ENCODE measurements around the gene MTCL1.

MTCL1 gene

DNA sequence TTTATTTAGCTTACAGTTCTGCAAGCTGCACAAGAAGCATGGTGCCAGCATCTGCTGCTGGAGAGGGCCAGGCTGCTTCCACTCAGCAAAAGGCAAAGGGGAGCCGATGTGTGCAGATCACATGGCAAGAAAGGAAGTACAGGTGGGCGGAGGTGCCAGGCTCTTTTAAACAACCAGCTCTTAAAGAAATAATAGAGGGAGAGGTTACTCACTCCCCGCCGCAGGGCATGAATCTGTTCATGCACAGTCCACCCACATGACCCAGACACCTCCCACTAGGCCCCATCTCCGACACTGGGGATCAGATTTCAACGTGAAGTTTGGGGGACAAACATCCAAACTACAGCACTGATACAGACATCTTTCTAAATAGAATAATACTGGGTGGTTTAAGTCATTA lies 105.8 kb downstream of the MTCL1 start:
- no peak for DNase-seq (ENCODE audit: low read depth)

DNA sequence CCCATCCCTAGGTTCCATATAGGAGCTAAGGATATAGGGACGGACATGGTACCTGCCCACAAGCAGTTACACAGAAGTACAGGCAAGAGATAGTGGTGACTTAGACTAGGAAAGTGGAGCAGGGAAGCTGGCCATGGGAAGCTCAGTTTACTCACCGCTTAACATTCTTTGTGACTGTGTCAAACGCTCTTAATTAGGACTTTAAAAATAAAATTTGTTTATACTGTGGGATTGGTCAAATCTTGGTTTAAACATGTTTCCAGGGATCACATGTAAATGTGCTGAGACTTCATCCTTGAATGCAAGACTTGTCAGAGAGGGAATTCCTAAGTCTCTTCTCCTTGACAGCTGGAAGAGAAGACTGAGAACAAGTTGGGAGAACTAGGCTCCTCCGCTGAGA lies 107.3 kb downstream of the MTCL1 start:
- no peak for DNase-seq (ENCODE audit: low read depth)

DNA sequence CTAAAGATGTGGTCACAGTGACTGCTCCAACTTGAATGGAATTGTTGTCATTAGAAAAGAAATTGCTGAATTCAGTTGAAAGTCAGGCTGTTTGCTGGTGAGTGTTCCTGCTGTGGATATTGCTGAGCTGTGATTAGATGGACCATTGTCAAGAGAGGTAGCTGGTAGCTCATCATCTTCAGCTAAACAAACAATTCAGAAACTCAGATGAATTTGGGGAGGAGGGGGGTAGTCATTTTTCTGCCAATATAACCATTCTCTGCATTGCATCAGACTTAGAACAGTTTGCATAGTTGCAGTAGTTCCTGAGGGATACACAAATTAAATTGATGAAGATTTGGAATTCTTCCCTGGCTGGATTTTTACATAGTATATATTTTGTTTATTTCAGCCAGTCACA lies 108.3 kb downstream of the MTCL1 start:
- no peak for DNase-seq (ENCODE audit: low read depth)

DNA sequence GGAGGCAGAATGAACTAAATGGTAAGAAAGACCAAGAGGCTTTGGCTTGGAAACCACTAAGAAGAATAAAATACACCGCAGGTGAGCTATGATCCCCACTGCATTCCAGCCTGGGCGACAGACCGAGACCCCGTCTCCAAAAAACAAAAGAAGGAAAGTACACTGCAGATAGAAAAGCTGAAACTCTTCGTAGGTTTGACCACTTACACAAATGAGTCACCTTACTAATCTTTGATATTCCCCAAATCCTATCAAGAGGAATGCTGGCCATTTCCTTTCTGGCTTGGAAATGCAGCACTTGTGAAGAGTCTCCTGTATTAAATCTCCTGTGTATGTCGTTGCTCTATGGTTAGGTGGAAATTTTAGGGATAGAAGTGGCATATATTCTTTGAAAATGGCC lies 108.8 kb downstream of the MTCL1 start:
- no peak for DNase-seq (ENCODE audit: low read depth)

DNA sequence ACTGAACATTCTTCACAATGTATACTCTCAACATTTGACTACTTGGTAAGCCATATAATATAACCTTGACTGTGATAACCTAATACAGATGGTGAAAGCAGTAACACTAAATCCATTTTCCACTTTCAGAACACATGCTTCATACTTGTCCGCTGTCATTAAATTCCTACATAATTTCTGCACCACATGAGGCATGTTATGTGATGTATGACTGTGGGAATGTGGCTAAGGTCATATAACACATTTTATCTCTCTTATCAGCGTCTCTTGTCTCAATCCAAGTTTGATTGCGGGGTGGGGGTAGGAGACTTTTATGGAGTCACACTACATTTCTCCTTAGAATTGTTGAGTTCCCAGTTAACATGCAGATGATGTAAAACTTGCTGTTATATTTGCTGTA lies 110.9 kb downstream of the MTCL1 start:
- no peak for DNase-seq (ENCODE audit: low read depth)

DNA sequence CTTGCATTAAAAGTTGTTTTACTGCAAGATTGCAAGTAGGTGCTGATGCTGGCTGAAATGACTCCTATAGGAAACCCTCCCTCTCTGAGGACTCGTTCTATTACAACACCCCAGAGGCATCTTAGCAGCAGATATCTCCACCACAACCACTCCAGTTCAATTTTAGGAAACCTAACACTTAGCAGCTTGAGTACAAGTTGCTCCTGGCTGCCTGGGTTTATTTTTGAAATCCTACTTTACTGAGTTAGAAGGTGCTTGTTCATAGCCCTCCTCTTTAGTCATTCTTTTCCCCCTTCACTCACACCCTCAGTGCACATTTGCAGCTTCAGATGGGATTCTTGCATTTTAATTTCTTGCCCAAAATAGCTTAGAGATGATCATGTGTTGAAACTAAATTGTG lies 111.5 kb downstream of the MTCL1 start:
- DNase-seq (ENCODE audit: low read depth): no peak

DNA sequence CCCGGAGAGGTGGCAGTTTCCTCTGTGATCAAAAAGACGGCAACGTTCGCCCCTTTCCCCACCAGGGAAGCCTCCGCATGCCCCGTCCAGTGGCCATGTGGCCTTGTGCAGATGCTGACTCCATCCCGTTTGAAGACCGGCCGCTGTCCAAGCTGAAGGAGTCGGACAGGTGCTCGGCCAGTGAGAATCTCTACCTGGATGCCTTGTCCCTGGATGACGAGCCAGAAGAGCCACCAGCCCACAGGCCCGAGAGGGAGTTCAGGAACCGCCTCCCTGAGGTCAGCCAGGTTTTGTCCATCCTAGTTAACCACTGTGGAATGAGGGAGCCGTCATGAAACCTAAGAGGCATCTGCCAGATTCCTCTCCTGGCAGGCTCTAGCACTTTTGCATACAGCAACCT lies 113.6 kb downstream of the MTCL1 start:
- DNase-seq (ENCODE audit: low read depth): no peak

DNA sequence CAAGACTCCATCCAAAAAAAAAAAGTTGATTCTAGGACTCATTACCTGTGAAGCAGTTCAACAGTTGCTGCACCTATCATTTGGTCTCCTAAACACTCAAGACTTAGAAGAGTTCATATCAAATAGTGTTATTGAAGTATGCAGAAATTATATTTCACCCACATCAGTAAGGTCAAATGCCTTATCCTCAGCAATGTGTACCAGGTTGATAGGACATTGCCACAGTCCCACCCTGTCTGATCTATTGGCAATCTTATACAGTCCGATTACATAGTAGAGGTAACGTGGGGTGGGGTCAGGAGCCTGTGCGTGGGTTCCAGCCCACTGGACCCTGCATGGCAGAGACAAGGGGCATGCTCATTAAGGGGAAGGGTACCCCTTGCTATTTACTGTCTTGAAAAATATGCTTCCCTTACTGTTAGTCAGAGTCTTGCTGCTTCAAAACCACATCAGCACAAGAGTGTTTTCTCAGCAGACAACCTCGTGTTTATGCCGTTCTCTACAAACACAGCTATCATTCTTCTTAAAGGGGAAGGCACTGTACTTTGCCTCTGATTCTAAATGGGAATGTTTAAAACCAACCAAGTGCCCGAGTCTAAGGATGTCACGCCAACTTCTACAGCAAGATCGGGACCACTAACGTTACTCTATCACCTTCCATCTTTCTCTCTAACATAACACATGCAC lies 115.2 kb downstream of the MTCL1 start:
- DNase-seq (ENCODE audit: low read depth): no peak

DNA sequence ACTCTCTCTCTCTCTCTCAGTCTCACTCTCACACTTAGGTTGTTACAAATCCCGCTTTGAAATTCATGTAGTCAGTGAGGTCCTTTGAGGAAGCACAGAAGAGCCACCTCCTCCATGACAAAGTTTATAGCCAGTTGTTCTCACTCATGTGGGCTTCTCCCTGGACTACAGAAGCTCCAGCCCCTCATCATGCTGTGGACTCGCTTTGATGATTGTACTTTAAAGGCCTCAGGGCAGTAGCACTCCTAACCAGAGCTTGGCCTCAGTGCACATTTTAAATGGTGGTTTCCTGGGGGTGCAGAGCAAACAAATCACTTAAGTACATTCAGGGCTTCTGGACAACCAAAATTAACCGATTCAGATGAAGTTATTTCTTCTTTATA lies 115.7 kb downstream of the MTCL1 start:
- no peak for DNase-seq (ENCODE audit: low read depth)

DNA sequence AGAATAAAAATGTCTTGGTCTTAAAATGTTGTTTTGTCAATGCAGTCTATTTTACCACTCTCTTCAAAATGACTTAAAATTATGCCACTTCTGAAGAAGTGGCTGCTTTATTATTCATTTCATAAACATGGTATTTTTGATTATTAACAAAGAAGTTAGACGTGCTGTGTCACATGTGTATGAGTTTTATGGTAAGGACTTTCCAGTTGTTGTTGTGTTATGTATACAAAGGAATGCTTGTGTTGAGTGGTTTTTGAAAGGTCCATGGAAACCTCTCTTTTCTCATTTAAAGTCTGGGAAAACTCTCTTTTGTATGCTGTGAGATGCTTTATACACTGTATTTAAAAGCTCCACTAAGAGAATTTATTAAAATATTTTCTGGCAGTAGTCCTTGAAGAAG lies 116.2 kb downstream of the MTCL1 start:
- DNase-seq (ENCODE audit: low read depth): no peak

DNA sequence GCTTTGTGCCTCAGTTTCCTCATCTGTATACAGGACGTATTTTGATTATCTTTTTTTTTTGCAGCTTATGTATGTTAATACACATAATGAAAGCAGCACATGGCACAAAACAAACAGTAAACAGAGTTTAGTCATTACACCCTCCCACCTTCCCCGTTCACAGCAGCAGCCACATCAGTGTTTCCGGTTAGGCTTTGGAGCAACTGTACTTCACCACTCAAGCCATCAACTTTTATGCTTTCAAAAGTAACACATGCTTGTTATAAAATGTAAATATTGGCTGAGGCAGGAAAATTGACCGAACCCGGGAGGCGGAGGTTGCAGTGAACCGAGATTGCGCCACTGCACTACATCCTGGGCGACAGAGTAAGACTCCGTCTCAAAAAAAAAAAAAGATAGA lies 117.3 kb downstream of the MTCL1 start:
- DNase-seq (ENCODE audit: low read depth): no peak

DNA sequence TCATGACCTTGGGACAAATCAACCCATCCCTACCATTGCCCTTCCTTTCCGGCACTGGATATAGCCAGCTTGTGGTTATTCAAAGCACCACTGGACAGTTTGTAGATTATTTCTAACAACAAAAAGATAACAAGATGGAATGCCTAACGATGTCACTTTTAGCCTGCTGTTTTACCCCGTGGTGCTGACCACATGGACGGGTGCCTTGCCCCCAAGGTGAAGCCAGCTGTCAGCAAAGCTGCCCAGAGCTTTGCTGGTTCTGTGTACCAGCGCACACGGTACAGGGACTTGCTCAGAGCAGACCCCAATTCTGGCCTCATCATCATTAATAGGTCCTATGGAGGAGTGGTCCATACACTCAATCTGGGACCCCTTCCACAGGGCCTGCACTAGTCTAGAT lies 118.2 kb downstream of the MTCL1 start:
- no peak for DNase-seq (ENCODE audit: low read depth)

DNA sequence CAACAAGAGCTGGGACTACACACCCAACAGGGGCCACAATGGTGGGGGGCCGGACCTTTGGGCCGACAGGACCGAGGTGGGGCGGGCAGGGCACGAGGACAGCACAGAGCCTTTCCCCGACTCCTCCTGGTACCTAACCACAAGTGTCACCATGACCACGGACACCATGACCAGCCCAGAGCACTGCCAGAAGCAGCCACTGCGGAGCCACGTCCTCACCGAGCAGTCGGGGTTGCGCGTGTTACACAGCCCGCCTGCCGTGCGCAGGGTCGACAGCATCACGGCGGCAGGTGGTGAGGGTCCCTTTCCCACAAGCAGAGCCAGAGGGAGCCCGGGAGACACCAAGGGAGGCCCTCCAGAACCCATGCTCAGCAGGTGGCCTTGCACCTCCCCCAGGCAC lies 119.5 kb downstream of the MTCL1 start:
- no peak for DNase-seq (ENCODE audit: low read depth)

DNA sequence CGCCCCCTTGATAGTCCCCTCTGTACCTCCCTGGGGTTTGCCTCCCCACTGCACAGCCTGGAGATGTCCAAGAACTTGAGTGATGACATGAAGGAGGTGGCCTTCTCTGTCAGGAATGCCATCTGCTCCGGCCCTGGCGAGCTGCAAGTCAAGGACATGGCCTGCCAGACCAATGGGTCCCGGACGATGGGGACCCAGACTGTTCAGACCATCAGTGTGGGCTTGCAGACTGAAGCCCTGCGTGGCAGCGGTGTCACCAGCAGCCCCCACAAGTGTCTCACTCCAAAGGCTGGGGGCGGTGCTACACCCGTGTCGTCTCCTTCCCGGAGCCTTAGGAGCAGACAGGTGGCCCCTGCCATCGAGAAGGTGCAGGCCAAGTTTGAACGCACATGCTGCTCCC lies 119.9 kb downstream of the MTCL1 start:
- no peak for DNase-seq (ENCODE audit: low read depth)

DNA sequence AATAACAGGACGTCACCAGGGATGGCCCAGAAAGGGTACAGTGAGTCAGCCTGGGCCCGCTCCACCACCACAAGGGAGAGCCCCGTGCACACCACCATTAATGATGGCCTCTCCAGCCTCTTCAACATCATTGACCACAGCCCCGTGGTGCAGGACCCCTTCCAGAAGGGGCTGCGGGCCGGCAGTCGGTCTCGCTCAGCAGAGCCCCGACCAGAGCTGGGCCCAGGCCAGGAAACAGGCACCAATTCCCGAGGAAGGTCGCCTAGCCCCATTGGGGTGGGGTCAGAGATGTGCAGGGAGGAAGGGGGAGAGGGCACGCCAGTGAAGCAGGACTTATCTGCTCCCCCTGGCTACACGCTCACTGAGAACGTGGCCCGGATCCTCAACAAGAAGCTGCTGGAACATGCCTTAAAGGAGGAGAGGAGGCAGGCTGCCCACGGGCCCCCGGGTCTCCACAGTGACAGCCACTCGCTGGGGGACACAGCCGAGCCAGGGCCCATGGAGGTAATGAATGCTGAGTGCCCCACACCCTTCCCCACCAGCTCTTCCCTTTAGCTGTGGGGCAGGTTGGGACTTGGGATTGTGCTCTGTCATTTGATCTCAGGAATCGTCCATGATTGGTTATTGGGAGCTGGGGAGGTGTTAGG lies 120.5 kb downstream of the MTCL1 start:
- no peak for DNase-seq (ENCODE audit: low read depth)

DNA sequence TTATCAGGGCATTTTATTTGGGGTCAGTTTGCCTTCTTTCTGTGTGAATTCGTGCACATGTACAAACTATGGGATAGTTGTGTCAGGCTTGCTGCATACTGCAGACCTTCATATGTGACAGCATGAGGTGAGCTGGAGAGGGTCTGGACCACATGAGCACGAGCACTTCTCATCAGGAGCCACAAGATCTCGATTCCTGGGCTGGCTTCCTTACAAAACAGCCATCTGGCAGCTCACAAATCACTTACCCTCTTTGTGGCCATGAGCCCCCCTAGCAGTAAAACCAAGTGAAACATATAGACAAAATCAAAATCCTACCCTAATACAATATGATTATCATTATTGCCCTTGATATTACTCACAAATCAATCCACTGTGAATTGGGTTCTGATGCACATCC lies 121.2 kb downstream of the MTCL1 start:
- no peak for DNase-seq (ENCODE audit: low read depth)

DNA sequence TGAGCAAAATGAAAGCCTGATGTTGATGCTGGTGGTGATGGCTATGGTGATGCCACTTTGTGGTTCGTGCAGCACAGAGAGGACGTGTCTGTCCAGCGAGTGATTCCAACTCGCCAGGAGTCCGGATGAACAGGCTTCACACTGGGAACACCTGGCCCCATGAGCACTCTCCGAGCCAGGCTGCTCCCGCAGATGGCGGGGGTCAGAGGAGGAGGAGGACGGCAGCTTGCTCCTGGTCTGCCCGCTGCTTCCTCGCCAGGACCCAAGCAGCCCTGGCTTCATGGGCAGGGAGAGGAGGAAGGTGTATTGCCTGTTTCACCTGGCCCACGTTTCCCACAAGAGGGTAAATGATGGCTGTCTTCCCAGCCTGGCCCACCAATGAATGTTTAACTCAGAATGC lies 121.6 kb downstream of the MTCL1 start:
- no peak for DNase-seq (ENCODE audit: low read depth)

DNA sequence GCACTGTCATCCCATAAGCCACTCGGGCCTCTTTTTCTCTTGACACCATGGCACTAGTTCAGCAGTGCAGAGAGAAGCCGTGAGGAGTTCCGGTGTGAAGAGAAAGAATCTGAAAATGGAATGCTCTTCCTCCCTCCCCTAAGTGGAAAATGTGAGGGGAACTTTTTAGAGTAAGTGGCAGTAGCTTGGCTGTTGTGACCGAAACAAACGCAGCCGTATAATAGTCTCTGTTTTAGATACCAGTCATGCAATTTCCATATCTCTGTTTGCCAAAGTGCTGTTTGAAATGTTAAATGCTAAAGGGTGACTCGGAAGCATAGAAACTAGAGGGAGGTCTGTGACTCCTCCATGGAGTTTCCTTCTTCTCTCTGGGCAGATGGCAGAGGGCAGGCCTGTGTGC lies 122.9 kb downstream of the MTCL1 start:
- no peak for DNase-seq (ENCODE audit: low read depth)

DNA sequence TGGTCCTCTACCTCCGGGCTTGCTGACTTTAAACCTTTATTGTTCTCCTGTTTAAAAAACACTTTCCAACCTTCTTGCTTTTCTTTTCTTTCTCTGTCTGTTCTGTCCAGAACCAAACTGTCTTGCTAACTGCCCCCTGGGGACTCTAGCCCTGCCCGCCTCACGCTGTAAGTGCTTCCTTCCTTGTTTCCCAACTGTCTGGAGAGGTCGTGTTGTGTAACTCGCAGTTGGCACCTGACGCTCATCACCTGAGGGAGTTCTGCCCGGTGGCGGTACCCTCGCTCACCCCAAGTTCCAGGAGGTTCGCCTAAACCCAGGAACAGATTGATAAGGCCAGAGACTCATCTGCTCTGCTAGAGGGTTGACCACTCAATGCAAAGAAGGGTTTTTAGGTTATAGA lies 123.4 kb downstream of the MTCL1 start:
- no peak for DNase-seq (ENCODE audit: low read depth)

DNA sequence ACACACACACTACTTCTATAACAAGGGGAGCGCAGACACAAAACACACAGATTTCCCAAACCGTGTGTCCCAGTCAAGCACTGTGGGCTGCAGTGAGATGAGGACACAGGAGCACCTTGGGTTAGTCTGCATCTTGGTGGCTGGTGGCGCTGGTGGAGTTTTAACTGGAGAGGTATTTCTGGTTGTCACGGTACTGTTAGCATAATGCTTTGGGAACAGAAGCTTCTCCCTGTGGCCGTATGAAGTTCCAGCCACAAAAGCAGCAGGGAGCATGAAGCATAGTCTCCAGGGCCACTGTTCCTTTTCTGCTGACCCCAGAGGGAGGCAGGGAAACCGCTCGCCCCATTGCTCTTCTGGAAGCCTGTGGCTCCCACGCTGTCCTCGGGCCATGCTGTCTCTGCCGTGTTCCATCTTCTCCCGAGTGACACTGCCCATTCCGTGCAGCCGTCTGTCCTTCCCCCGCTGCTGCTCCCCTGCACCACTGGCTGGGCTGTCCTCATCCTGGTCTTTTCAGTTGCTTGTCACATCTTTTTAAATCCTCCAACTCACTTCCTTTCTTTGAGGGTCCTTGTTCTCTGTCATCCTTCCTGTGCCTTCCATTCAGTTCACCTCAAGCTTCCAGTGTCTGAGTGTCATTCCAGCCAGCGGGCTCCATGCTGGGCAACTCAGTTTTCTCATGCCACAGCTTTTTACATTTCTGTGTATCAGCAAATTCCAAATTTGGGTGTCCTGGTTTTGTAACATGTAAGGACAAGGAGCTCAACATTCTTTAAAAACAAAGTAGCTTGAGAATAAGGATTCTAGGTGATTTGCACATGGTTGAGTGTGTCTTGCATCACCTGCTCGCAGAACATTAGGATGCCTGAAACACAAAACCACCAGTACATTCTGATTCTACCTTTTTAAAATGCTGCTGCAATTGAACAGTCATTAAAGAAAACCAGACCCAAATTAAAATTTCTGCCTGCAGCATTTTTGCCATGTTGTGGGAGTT lies 125.0 kb downstream of the MTCL1 start:
- DNase-seq (ENCODE audit: low read depth): no peak

DNA sequence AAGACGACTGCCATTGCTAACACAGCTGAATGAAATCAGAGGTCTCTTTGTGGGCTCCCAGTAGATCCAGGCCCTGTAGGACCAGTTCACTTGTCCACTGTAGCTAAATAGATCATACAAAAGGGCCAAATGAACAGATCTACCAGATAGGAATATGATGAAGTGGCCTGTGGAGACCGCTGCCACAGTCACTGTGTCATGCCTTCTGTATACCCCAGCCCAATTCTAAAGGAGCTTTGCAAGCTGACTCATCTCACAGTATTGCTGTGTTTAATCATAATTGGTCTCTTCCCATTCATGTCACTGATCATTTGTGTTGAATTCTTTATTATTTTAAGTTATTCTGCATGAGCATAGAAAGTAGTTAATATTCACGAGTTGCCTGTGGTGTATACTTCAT lies 125.8 kb downstream of the MTCL1 start:
- no peak for DNase-seq (ENCODE audit: low read depth)

DNA sequence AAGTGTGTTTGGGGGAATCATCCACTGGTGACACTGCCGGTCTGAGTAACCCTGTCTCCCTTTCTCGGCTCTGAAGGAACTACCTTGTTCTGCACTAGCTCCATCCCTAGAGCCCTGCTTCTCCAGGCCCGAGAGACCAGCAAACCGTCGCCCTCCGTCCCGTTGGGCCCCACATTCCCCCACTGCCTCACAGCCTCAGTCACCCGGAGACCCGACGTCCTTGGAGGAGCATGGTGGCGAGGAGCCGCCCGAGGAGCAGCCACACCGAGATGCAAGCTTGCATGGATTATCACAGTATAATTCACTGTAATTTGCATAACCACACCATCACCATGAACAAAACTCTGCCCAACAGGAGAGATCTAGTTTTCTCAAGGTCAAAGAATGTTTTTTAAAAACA lies 126.2 kb downstream of the MTCL1 start:
- DNase-seq (ENCODE audit: low read depth): no peak

DNA sequence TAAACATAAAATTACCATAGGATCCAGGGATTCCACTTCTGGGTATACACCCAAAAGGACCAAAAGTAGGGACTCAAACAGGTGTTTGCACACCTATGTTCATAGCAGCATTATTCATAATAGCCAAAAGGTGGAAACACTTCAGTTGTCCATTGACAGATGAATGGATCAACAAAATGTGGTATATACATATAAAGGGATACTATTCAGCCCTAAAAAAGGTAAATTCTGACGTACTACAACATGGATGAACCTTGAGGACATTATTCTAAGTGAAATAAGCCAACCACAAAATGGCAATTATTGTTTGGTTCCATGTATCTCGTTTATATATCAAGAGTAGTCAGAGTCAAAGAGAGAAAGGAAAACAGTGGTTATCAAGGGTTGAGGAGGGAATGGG lies 128.1 kb downstream of the MTCL1 start:
- no peak for DNase-seq (ENCODE audit: low read depth)
